Upper lobe of left lung (tissue), 6 donors: ENCODE measurements around the gene SEL1L. TPM values are rescaled to one million over a fixed set of nuclear protein-coding genes. Genes with fewer than 3 reads are reported as not detected.
A peak's percentile ranks its signal among the peaks of the same experiment; 100 is the strongest.

Experiments
- ATAC-seq, 2 donors: fragments of 200-7000 bp; cut with Tn5 transposase; one replicate each; pipeline ENCODE4 v1.9.1; 2022; ENCODE audit warnings: mild to moderate bottlenecking in 2 of 2, moderate library complexity in 2 of 2; ENCODE audit not compliant: low FRiP score in 2 of 2
- DNase-seq, 2 donors: peaks; one replicate each; pipeline ENCODE4 v3.0.0-alpha.2; 2019 to 2020
- H3K27ac ChIP-seq, 4 donors: fragments of 200-600 bp; sonication (generic); one replicate each; pipeline ENCODE4 v1.5.1; 2016 to 2019
- H3K27me3 ChIP-seq, 4 donors: fragments of 200-600 bp; sonication (generic); one replicate each; pipeline ENCODE4 v1.5.1; 2017 to 2019
- H3K36me3 ChIP-seq, 4 donors: fragments of 200-600 bp; sonication (generic); one replicate each; pipeline ENCODE4 v1.5.1; 2016 to 2019
- H3K4me1 ChIP-seq, 4 donors: fragments of 200-600 bp; sonication (generic); one replicate each; pipeline ENCODE4 v1.5.1; 2018 to 2019
- H3K4me3 ChIP-seq, 4 donors: fragments of 200-600 bp; sonication (generic); one replicate each; pipeline ENCODE4 v1.5.1; 2017 to 2019; ENCODE audit warnings: mild to moderate bottlenecking in 2 of 4, moderate library complexity in 1 of 4
- H3K9me3 ChIP-seq, 4 donors: fragments of 200-600 bp; sonication (generic); one replicate each; pipeline ENCODE4 v1.5.1; 2018 to 2019
- EP300 ChIP-seq, 4 donors: sonication (generic); formaldehyde crosslinking; IDR thresholded peaks; one replicate each; pipeline ENCODE4 v1.5.1; 2017; ENCODE audit warnings: antibody characterized with exemption in 4 of 4, control low read depth in 2 of 4
- POLR2A ChIP-seq, 4 donors: fragments of 450-650 bp; IDR thresholded peaks; one replicate each; pipeline ENCODE4 v1.5.1; 2016 to 2017; ENCODE audit warnings: antibody characterized with exemption in 4 of 4, mild to moderate bottlenecking in 2 of 4
- POLR2AphosphoS5 ChIP-seq, 2 donors: sonication (generic); formaldehyde crosslinking; IDR thresholded peaks; one replicate each; pipeline ENCODE4 v1.5.1; 2017; ENCODE audit warnings: antibody characterized with exemption in 2 of 2
- WGBS, 2 donors: methylation state at CpG; one replicate each; pipeline ENCODE4 v1.1.5; 2017 to 2018; 5-methylcytosine and 5-hydroxymethylcytosine counted together
- total RNA-seq, 6 donors: library from RNA; depleted of rRNA in 4 of 6; stranded (reverse); fragments of >200 nt in 4 of 6; gene quantifications; one replicate each; pipeline versions ENCODE4 v1.1.0 to v1.2.1, GENCODE V29; 2016 to 2021
- TF ChIP-seq, protein P1 (sequence below), 6 experiments: fragments of 450-650 bp in 4 of 6; fragments of 200-600 bp in 2 of 6; sonication (generic) in 2 of 6; IDR thresholded peaks; one replicate each; pipeline ENCODE4 v1.5.1; 2016 to 2019; ENCODE audit warnings: antibody characterized with exemption in 6 of 6
- donor health status: DM: no; HTN: no; CAD: no; lungs with moderate emphysema.
- donor health status: DM: no; HTN: yes; CAD: no; lungs with severe emphysema.

SEL1L gene
- 100 to 1,000 TPM in 2 of 6 donors, 10 to 100 TPM in 4; 24.1 to 120 (median 64.0) TPM for total RNA-seq

DNA sequence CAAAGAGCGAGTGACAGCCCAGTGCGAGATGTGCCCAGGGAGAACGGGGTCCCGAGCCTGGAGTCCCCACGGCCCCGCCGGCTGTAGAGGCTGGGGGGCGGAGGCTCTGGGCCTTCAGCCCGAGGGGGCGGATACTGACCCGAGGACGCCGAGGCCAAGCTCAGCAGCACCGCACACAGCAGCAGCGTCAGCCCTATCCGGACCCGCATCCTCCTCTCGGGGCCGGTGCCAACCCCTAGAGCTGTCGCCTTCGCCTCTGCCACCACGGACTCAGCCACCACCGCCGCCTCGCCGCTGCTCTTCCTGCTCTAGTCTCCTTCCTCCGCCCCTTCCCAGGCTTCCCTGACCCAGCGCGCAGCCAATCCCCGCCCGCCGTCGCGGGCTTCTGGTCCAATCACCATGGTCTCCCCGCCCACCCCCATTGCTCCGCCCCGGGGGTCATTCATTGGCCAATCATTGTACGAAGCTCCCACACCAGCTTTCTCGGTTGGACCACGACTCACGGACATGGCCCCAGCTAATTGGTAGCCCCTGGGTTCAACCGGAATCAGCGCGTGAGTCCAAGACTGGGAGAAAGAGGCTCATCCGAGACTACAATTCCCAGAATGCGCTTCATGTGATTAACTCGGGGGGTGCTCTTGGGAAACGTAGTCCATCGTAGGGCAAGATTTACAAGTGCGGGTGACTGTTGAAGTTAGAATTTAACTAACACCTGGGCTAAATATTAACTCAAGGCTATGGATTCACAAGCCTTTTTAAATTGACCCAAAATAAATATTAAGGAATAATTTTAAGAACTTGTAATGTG, at the start of gene SEL1L:
TSS of gene SEL1L (minus strand) at position 318 of the 808 bp plus-strand sequence. CDS start at position 209, 109 bp downstream.
- WGBS, 2 donors: 0% methylated on average over 30 to 50 of the region's 50 CpGs
- H3K4me3 ChIP-seq: peak within 1 kb of the TSS; percentile 69 to 99 (median 92)
- peak within 1 kb of the TSS; percentile 70 to 89 (median 85) for H3K27ac ChIP-seq
- H3K4me1 ChIP-seq: peaks cover 31 to 46% (median 45%) of the 10 kb centered on the region in 4 donors
- DNase-seq (peak; percentile 99), ATAC-seq (peak; percentile 99 to 100)
- peaks cover 0 to 2% (median 0%) of the 10 kb centered on the region in 4 donors for H3K36me3 ChIP-seq
- TF ChIP-seq POLR2AphosphoS5 (IDR thresholded peaks at IDR 0.05) (peak; percentile 85 to 90), POLR2A (IDR thresholded peaks at IDR 0.05) (peak; percentile 13 to 93 (median 81)), EP300 (IDR thresholded peaks at IDR 0.05) (no peak)
- TF ChIP-seq, protein P1, sequence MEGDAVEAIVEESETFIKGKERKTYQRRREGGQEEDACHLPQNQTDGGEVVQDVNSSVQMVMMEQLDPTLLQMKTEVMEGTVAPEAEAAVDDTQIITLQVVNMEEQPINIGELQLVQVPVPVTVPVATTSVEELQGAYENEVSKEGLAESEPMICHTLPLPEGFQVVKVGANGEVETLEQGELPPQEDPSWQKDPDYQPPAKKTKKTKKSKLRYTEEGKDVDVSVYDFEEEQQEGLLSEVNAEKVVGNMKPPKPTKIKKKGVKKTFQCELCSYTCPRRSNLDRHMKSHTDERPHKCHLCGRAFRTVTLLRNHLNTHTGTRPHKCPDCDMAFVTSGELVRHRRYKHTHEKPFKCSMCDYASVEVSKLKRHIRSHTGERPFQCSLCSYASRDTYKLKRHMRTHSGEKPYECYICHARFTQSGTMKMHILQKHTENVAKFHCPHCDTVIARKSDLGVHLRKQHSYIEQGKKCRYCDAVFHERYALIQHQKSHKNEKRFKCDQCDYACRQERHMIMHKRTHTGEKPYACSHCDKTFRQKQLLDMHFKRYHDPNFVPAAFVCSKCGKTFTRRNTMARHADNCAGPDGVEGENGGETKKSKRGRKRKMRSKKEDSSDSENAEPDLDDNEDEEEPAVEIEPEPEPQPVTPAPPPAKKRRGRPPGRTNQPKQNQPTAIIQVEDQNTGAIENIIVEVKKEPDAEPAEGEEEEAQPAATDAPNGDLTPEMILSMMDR (IDR thresholded peaks at IDR 0.05): peak in 1 of 6 experiments; percentile 13
- no peaks in the 10 kb centered on the region for H3K27me3 ChIP-seq
- H3K9me3 ChIP-seq: peaks cover 0 to 3% (median 0%) of the 10 kb centered on the region in 4 donors

DNA sequence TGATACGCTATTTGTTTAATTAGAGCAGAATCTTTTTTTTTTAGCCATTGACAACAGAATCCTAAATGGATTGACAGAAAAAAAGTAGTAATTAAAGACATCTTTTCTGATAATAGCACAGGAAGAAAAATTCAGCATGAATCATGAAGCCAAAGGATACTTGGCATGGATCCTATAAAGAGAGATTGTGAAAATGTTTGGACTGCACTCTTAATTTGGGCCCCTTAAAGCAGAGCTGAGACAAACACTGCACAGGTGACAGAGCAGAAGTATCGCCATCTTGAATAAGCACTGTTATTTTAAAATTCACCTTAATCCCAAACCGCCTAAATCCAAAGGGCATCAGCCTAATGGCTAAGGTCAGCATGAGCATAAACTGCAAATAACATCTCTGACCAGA, 48.8 kb upstream of the SEL1L start:
- DNase-seq: no peak
- no peaks in the 10 kb centered on the region for H3K9me3 ChIP-seq
- ATAC-seq: no peak
- 74 to 80% methylated on average over 3 of the region's 3 CpGs for WGBS, 2 donors
- TF ChIP-seq POLR2A (IDR thresholded peaks at IDR 0.05) (no peak), EP300 (IDR thresholded peaks at IDR 0.05) (no peak), POLR2AphosphoS5 (IDR thresholded peaks at IDR 0.05) (no peak)
- TF ChIP-seq, protein P1 (IDR thresholded peaks at IDR 0.05): no peak
- no peak overlapping the region for H3K27ac ChIP-seq
- H3K36me3 ChIP-seq: no peaks in the 10 kb centered on the region
- no peaks in the 10 kb centered on the region for H3K27me3 ChIP-seq
- no peaks in the 10 kb centered on the region for H3K4me1 ChIP-seq
- no peak overlapping the region for H3K4me3 ChIP-seq

DNA sequence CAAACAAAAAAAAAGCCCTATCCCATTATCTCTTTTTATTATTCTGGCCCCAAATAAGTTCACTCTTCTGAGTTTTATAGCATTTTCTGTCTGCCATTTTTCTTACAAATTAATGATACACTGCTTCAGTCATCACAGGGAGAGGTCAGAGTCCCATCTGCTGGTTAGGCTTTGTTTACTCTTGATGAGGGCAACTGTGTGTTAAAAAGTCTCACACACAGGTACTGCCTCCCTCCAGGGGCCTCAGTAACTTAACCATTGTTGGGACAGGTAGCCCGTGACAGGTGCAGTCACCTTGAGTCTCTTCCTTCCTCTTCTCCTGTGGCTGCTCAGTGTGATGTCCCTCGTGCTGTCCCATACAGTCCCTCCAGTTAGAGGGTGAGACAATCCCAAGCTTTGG, 45.5 kb upstream of the SEL1L start:
- Histone ChIP-seq H3K9me3 (no peaks in the 10 kb centered on the region), H3K4me3 (no peak overlapping the region), H3K36me3 (no peaks in the 10 kb centered on the region), H3K4me1 (no peaks in the 10 kb centered on the region), H3K27me3 (no peaks in the 10 kb centered on the region), H3K27ac (no peak overlapping the region)
- DNase-seq: no peak
- TF ChIP-seq POLR2AphosphoS5 (IDR thresholded peaks at IDR 0.05) (no peak), EP300 (IDR thresholded peaks at IDR 0.05) (no peak), POLR2A (IDR thresholded peaks at IDR 0.05) (no peak)
- TF ChIP-seq, protein P1 (IDR thresholded peaks at IDR 0.05): no peak
- WGBS, 2 donors: 66 to 84% methylated on average over 2 of the region's 2 CpGs
- no peak for ATAC-seq

DNA sequence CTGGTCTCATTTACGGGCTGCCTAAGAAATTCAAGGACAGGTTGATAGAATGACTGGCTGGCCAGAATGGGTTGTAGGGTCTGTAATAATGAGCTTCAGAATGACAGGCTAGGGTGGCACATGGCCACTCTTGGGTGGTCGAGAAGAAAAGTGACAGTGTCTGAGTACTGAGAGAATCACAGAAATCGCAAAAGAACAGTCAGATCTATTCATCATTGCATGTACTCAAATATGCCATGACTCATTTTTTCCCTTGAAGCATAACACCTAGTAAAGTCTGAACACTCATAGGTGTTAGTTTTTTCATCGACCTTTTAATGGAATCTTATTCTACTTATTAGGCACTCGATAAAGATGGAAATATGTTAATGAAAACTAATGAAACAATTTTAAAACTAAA, 37.8 kb upstream of the SEL1L start:
- WGBS, 2 donors: 86 to 87% methylated on average over 5 of the region's 5 CpGs
- no peak overlapping the region for H3K27ac ChIP-seq
- no peaks in the 10 kb centered on the region for H3K4me1 ChIP-seq
- DNase-seq: no peak
- H3K9me3 ChIP-seq: no peaks in the 10 kb centered on the region
- H3K27me3 ChIP-seq: no peaks in the 10 kb centered on the region
- no peak overlapping the region for H3K4me3 ChIP-seq
- no peaks in the 10 kb centered on the region for H3K36me3 ChIP-seq
- TF ChIP-seq, protein P1 (IDR thresholded peaks at IDR 0.05): no peak
- no peak for TF ChIP-seq EP300 (IDR thresholded peaks at IDR 0.05)
- no peak for TF ChIP-seq POLR2A (IDR thresholded peaks at IDR 0.05)
- no peak for TF ChIP-seq POLR2AphosphoS5 (IDR thresholded peaks at IDR 0.05)
- ATAC-seq: no peak
